A673 (cell line): ENCODE data around the gene KRT31.
"Not testable (repeated sequence)": the region's sequence is repeated elsewhere in the genome, so short reads cannot be mapped to it uniquely, and the experiment has no call there.

Experiments used
- CTCF ChIP-seq: fragments of 300-800, 200-600 bp; sonication (generic); conservative IDR thresholded peaks from 2 replicates; pipeline ENCODE4 v1.5.1; 2017; ENCODE audit warnings: low read depth, mild to moderate bottlenecking, antibody characterized with exemption, low read length, moderate library complexity, mixed read lengths
- EZH2 ChIP-seq: fragments of 200-600 bp; sonication (generic); IDR thresholded peaks from 2 replicates; pipeline ENCODE4 v1.6.1; 2017; ENCODE audit warnings: borderline replicate concordance, low read depth, mild to moderate bottlenecking, mixed read lengths, antibody characterized with exemption, low read length; ENCODE audit not compliant: poor library complexity, severe bottlenecking

- TF ChIP-seq CTCF, EZH2: not testable (repeated sequence)
These were observed 33.0 kb upstream of the KRT31 start for GRCh38 chr17:41430376-41430775.
